Activated CD4-positive, alpha-beta T cell treated with anti-CD3 and anti-CD28 coated beads for 36 hours (primary cell): ENCODE measurements around the gene FOXO1. TPM values are rescaled to one million over a fixed set of nuclear protein-coding genes. Genes with fewer than 3 reads are reported as not detected.
"Not testable (repeated sequence)": the region's sequence is repeated elsewhere in the genome, so short reads cannot be mapped to it uniquely, and the experiment has no call there.

Experiments used
- ATAC-seq: fragments of 200-7000 bp; cut with Tn5 transposase; one replicate; pipeline ENCODE4 v1.10.0; 2021; ENCODE audit warnings: mild to moderate bottlenecking, moderate library complexity
- CTCF ChIA-PET: fragments of 350-600 bp; sonication (Branson Sonifier 250); formaldehyde crosslinking; loops from one replicate; lab custom pipeline; 2021; ENCODE audit warnings: antibody characterized with exemption; lab: Charles Lee
- POLR2A ChIA-PET: fragments of 350-600 bp; sonication (Branson Sonifier 250); formaldehyde crosslinking; loops from one replicate; lab custom pipeline; 2021; ENCODE audit warnings: antibody characterized with exemption, inconsistent platforms; lab: Charles Lee
- DNase-seq: peaks from one replicate; pipeline ENCODE4 v3.0.0-alpha.2; 2020
- H3K27ac Mint-ChIP-seq: one replicate; pipeline ENCODE4 v1.8.0; 2021; ENCODE audit warnings: mixed read lengths
- H3K27me3 Mint-ChIP-seq: one replicate; pipeline ENCODE4 v1.8.0; 2021; ENCODE audit warnings: mixed read lengths
- H3K36me3 Mint-ChIP-seq: one replicate; pipeline ENCODE4 v1.8.0; 2021; ENCODE audit warnings: low read depth, mixed read lengths
- H3K4me1 Mint-ChIP-seq: one replicate; pipeline ENCODE4 v1.8.0; 2021; ENCODE audit warnings: mixed read lengths
- H3K4me3 Mint-ChIP-seq: one replicate; pipeline ENCODE4 v1.8.0; 2021; ENCODE audit warnings: mild to moderate bottlenecking, moderate library complexity, mixed read lengths
- H3K9me3 Mint-ChIP-seq: one replicate; pipeline ENCODE4 v1.8.0; 2021; ENCODE audit warnings: low read depth, mixed read lengths
- intact Hi-C, 2 experiments: fragments of 100-400 bp; cut with DNase I in 1 of 2; cut with micrococcal nuclease in 1 of 2; formaldehyde crosslinking; loops; one replicate each; pipeline versions ENCODE4 v1.14.2 to v1.15.1; 2022 to 2024; cut with DNase I, micrococcal nuclease
- total RNA-seq, 2 experiments: library from RNA; stranded (reverse); gene quantifications; one replicate each; pipeline ENCODE4 v1.2.3, GENCODE V29; 2021

FOXO1 gene
- 10 to 100 TPM; 37.5 to 42.5 TPM for total RNA-seq

GRCh38 chr13:40666045-40666932 is at the start of gene FOXO1:
Gene FOXO1, minus strand, starts transcription at chr13:40666641. Its CDS starts 429 bp downstream, at chr13:40666212.
- peaks cover 19% of the 10 kb centered on the region for H3K36me3 Mint-ChIP-seq
- intact Hi-C loops, result loop anchor here (1.0 to 10.0 kb wide), 8 partner anchors 105 to 564 kb away; partner anchors contain the start of genes MRPS31 (in 1 of the 2) and WBP4 (in 1 of the 2)
- CTCF ChIA-PET, result interaction anchor here (0.7 to 0.8 kb wide), 3 partner anchors 8 to 315 kb away, joined by 3 to 4 read pairs (median 3); no protein-coding TSS in a partner anchor
- DNase-seq, result peak; percentile 93
- H3K4me3 Mint-ChIP-seq, result peak within 1 kb of the TSS; percentile 91
- no peaks in the 10 kb centered on the region for H3K27me3 Mint-ChIP-seq
- H3K9me3 Mint-ChIP-seq, result no peaks in the 10 kb centered on the region
- POLR2A ChIA-PET, result interaction anchor here (0.8 to 1.8 kb wide), 4 partner anchors 13 to 149 kb away, joined by 3 to 4 read pairs (median 4); no protein-coding TSS in a partner anchor
- H3K27ac Mint-ChIP-seq, result peak within 1 kb of the TSS; percentile 92
- H3K4me1 Mint-ChIP-seq, result peaks cover 39% of the 10 kb centered on the region
- peak; percentile 70 for ATAC-seq

GRCh38 chr13:40714433-40714832 is 48.0 kb upstream of the FOXO1 start:
- peaks cover 50% of the 10 kb centered on the region for H3K36me3 Mint-ChIP-seq
- H3K9me3 Mint-ChIP-seq, result peaks cover 20% of the 10 kb centered on the region
- H3K27ac Mint-ChIP-seq, CTCF ChIA-PET, DNase-seq, H3K27me3 Mint-ChIP-seq, H3K4me1 Mint-ChIP-seq, ATAC-seq, H3K4me3 Mint-ChIP-seq, intact Hi-C loops: not testable (repeated sequence)
- POLR2A ChIA-PET, result interaction anchor here (0.6 kb wide), 1 partner anchor 808 kb away, joined by 3 read pairs; no protein-coding TSS in a partner anchor

- Mint-ChIP-seq H3K9me3 (peaks cover 32% of the 10 kb centered on the region), H3K36me3 (peaks cover 13% of the 10 kb centered on the region), H3K4me3 (no peak overlapping the region), H3K27me3 (no peaks in the 10 kb centered on the region), H3K27ac (no peak overlapping the region), H3K4me1 (peaks cover 15% of the 10 kb centered on the region)
- POLR2A ChIA-PET, result no interaction called here
- peak; percentile 57 for ATAC-seq
- intact Hi-C loops, result no loop called here
- DNase-seq, result no peak
- CTCF ChIA-PET, result no interaction called here
These were observed 40.0 kb upstream of the FOXO1 start for GRCh38 chr13:40706439-40706838.

GRCh38 chr13:40697711-40698110 is 31.3 kb upstream of the FOXO1 start:
- DNase-seq (no peak), ATAC-seq (no peak)
- intact Hi-C loops, result no loop called here
- Mint-ChIP-seq H3K27me3 (no peaks in the 10 kb centered on the region), H3K4me1 (no peaks in the 10 kb centered on the region), H3K9me3 (no peaks in the 10 kb centered on the region), H3K36me3 (no peaks in the 10 kb centered on the region), H3K27ac (no peak overlapping the region), H3K4me3 (no peak overlapping the region)
- CTCF ChIA-PET, result interaction anchor here (0.6 to 1.3 kb wide), 2 partner anchors 10 to 988 kb away, joined by 3 read pairs; no protein-coding TSS in a partner anchor
- POLR2A ChIA-PET, result no interaction called here

- Mint-ChIP-seq H3K9me3 (no peaks in the 10 kb centered on the region), H3K27ac (no peak overlapping the region), H3K27me3 (no peaks in the 10 kb centered on the region), H3K36me3 (no peaks in the 10 kb centered on the region), H3K4me1 (no peaks in the 10 kb centered on the region), H3K4me3 (no peak overlapping the region)
- DNase-seq (no peak), ATAC-seq (no peak)
- ChIA-PET CTCF (interaction anchor here (0.6 to 0.7 kb wide), 3 partner anchors 82 to 1753 kb away, joined by 3 to 4 read pairs (median 3); no protein-coding TSS in a partner anchor), POLR2A (no interaction called here)
- intact Hi-C loops, result no loop called here
These were observed 28.0 kb upstream of the FOXO1 start for GRCh38 chr13:40694426-40694825.

GRCh38 chr13:40692946-40693345 is 26.5 kb upstream of the FOXO1 start:
- Mint-ChIP-seq H3K4me1 (no peaks in the 10 kb centered on the region), H3K27ac (no peak overlapping the region), H3K4me3 (no peak overlapping the region), H3K36me3 (no peaks in the 10 kb centered on the region), H3K27me3 (no peaks in the 10 kb centered on the region), H3K9me3 (no peaks in the 10 kb centered on the region)
- intact Hi-C loops, result no loop called here
- POLR2A ChIA-PET, result no interaction called here
- ATAC-seq (no peak), DNase-seq (no peak)
- CTCF ChIA-PET, result no interaction called here

- DNase-seq (no peak), ATAC-seq (no peak)
- CTCF ChIA-PET, result interaction anchor here (1.4 kb wide), 1 partner anchor 15 kb away, joined by 3 read pairs; no protein-coding TSS in a partner anchor
- H3K27ac Mint-ChIP-seq, result no peak overlapping the region
- H3K27me3 Mint-ChIP-seq, result no peaks in the 10 kb centered on the region
- intact Hi-C loops, result no loop called here
- no peaks in the 10 kb centered on the region for H3K36me3 Mint-ChIP-seq
- H3K4me1 Mint-ChIP-seq, result no peaks in the 10 kb centered on the region
- no peak overlapping the region for H3K4me3 Mint-ChIP-seq
- no peaks in the 10 kb centered on the region for H3K9me3 Mint-ChIP-seq
- POLR2A ChIA-PET, result no interaction called here
These were observed 22.3 kb upstream of the FOXO1 start for GRCh38 chr13:40688781-40689180.

- no peak for DNase-seq
- ChIA-PET CTCF (interaction anchor here (0.6 to 4.2 kb wide), 35 partner anchors 9 to 1011 kb away, joined by 3 to 20 read pairs (median 4); no protein-coding TSS in a partner anchor), POLR2A (no interaction called here)
- Mint-ChIP-seq H3K27ac (peak overlapping the region; percentile 66), H3K27me3 (no peaks in the 10 kb centered on the region), H3K36me3 (no peaks in the 10 kb centered on the region), H3K4me1 (peaks cover 16% of the 10 kb centered on the region), H3K4me3 (no peak overlapping the region), H3K9me3 (no peaks in the 10 kb centered on the region)
- intact Hi-C loops, result loop anchor here (1.0 to 5.0 kb wide), 7 partner anchors 476 to 998 kb away; no protein-coding TSS in a partner anchor
- ATAC-seq, result peak; percentile 44
These were observed 16.2 kb upstream of the FOXO1 start for GRCh38 chr13:40682449-40683240.

- peaks cover 16% of the 10 kb centered on the region for H3K4me1 Mint-ChIP-seq
- ATAC-seq (no peak), DNase-seq (no peak)
- POLR2A ChIA-PET, result no interaction called here
- CTCF ChIA-PET, result interaction anchor here (0.6 to 4.2 kb wide), 21 partner anchors 8 to 996 kb away, joined by 3 to 20 read pairs (median 4); no protein-coding TSS in a partner anchor
- no peaks in the 10 kb centered on the region for H3K36me3 Mint-ChIP-seq
- H3K4me3 Mint-ChIP-seq, result no peak overlapping the region
- intact Hi-C loops, result loop anchor here (1.0 to 5.0 kb wide), 5 partner anchors 475 to 914 kb away; no protein-coding TSS in a partner anchor
- H3K9me3 Mint-ChIP-seq, result no peaks in the 10 kb centered on the region
- H3K27ac Mint-ChIP-seq, result peak overlapping the region; percentile 6
- H3K27me3 Mint-ChIP-seq, result no peaks in the 10 kb centered on the region
These were observed 15.1 kb upstream of the FOXO1 start for GRCh38 chr13:40681341-40682146.

GRCh38 chr13:40680659-40681323 is 14.3 kb upstream of the FOXO1 start:
- Mint-ChIP-seq H3K27me3 (no peaks in the 10 kb centered on the region), H3K9me3 (no peaks in the 10 kb centered on the region), H3K4me3 (no peak overlapping the region), H3K4me1 (peaks cover 16% of the 10 kb centered on the region), H3K36me3 (no peaks in the 10 kb centered on the region), H3K27ac (no peak overlapping the region)
- intact Hi-C loops, result loop anchor here in 1 of 2 experiments (5.0 kb wide), 2 partner anchors 898 to 913 kb away; no protein-coding TSS in a partner anchor
- POLR2A ChIA-PET, result no interaction called here
- ATAC-seq (no peak), DNase-seq (no peak)
- CTCF ChIA-PET, result interaction anchor here (0.8 to 3.3 kb wide), 5 partner anchors 12 to 930 kb away, joined by 3 to 14 read pairs (median 5); no protein-coding TSS in a partner anchor
